HG02571 (cell line): ENCODE measurements around the gene PTPN1.
"Not testable (repeated sequence)": the region's sequence is repeated elsewhere in the genome, so short reads cannot be mapped to it uniquely, and the experiment has no call there.

Experiments
- ATAC-seq: cut with Tn5 transposase; IDR thresholded peaks from one replicate; pipeline ENCODE4 v1.9.1; 2021; ENCODE audit warnings: mild to moderate bottlenecking, moderate library complexity; ENCODE audit not compliant: unreplicated experiment

The PTPN1 gene

DNA sequence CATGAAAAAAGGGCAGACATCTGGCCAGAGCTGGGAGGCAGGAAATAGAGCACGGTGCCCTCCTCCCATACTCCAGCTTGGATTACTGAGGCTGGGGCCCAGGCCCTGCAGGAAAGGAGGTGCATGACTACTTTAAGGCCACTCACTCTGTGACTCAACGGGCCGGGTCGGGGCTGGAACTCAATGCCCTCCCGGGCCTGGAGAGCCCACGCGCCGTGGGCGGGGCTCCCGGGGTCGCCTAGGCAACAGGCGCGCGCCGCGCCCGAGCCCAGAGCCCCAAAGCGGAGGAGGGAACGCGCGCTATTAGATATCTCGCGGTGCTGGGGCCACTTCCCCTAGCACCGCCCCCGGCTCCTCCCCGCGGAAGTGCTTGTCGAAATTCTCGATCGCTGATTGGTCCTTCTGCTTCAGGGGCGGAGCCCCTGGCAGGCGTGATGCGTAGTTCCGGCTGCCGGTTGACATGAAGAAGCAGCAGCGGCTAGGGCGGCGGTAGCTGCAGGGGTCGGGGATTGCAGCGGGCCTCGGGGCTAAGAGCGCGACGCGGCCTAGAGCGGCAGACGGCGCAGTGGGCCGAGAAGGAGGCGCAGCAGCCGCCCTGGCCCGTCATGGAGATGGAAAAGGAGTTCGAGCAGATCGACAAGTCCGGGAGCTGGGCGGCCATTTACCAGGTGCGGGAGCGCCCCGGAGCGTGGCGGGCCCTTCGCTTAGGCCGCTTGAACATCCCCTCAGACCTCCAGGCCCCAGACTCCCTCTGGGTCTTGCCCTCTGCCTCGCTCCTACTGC is at the start of gene PTPN1:
TSS of gene PTPN1 (plus strand) at position 461 of the 783 bp plus-strand sequence. CDS start at position 606, 145 bp downstream.
- peak; percentile 84 for ATAC-seq

DNA sequence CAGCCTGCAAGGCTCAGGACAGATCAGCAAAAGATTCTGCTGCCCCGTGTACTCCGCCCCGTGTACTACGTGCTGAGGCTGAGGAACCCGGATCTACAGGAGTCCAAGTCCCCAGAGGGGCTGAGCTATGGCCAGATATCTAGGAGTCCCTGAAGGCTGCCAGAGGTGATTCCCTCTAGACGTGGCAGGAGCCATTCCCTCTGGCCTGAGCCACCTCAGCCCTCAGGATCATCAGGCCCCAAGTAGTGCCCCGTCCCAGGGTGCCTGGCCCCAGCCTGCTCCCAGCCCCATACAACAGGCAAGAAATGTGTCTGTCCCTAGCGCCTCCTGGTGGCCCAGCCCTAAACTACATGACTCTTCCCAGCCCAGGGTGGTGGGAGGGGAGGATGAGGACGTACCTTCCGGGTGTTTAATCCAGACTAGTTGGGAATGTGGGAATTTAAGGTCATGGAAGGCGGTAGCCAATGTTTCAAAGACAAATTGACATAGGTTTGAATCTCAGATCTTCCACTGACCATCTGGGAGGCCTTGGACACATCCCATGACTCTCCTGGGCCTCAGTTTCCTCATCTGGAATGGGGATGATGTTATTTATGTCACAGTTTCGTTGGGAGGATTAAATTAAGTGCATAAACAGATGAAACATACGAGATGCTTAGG is 49.4 kb upstream of the PTPN1 start:
- peak; percentile 62 for ATAC-seq

DNA sequence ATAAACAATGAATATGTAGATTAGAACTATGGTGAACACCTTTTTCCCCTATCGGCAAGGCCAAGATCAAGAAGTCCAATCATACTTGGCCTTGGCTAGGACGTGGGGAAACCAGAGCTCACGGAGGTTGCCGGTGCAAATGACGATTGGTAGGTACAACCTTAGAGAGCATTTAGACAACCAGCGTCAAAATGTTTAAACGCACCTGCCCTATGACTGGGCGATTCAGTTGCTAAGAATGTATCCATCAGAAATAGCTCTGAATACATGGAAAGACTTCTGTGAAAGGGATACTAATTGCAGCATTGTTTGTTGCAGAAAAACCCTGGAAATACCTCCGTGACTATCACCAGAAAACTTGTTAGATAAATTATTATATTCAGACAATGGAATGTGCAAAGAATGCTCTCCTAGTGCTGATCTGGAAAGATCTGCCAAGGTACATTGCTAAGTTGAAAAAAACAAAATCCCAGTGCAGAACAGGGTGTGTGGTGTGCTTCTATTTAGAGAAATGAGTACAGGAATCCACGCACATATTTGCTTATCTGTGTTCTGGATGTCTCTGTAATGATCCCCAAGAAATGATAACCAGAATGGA is 48.0 kb upstream of the PTPN1 start:
- no peak for ATAC-seq

DNA sequence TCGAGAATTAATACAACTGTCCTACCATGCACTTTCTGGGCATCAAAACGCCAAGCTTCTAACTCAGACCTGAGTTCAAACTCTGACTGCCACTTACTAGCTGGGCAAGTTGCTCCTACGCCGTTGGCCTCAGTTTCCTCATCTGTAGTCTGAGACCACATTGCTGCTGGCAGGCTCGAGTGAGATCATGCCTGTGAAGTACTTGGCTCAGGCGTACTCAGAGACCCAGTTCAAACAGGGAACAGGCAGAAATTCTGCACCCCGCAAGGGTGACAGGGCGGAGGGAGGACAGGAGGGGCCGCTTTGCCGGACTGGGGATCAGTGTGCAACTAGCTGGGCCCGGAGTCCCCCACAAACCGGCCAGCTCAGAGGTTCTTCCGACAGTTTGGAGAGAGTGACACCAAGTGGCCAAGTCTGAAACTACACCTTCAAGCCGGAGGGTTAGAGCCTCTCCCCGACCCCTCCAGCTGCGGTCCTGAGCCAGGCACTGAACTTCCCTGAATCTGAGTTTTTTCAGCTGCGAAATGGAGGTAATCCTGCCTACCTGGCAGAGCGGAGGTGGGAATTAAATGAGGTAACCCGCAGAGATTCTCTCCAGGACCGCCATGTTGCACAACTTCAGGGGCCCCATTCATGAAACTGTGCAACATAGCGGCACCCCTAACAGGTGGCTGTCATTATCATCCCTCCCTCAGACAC is 46.0 kb upstream of the PTPN1 start:
- no peak for ATAC-seq

DNA sequence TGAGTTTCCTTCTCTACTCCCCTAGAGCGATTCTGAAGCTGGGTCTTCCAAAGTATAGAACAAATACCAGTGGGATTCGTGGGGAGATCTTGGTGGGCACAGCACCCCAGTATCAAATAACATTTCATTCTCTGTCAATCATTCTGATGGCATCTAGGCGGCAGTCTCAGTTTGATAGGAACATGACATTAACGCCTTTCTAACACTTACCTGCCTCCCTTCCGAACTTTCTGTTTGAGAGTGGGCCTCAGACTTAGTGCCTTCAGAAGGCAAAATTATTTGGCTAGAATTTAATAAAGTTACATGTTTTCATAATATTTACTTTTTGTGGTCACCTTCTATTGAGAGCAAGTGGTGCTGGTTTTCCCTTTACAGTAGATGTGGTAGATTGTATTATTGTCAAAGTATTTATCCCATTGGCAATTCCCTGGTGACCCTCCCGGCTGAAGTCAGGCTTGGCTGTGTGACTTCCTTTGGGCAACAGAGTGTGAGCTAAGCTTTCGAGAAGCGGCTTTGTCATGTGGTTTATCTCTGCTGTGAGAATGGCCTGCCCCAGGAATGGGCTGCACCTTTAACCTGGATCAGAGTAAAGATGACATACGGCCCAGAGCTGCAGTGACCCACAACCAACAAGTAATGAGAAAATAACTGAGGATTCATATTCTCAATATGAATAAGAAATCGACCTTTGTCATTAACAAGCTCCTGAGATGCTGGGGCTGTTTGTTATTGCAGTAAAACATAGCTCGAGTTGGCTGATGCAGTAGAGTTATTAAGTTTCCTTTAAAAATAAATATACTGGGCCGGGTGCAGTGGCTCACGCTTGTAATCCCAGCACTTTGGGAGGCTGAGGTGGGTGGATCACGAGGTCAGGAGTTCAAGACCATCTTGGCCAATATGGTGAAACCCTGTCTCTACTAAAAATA is 45.2 kb upstream of the PTPN1 start:
- ATAC-seq, result no peak

DNA sequence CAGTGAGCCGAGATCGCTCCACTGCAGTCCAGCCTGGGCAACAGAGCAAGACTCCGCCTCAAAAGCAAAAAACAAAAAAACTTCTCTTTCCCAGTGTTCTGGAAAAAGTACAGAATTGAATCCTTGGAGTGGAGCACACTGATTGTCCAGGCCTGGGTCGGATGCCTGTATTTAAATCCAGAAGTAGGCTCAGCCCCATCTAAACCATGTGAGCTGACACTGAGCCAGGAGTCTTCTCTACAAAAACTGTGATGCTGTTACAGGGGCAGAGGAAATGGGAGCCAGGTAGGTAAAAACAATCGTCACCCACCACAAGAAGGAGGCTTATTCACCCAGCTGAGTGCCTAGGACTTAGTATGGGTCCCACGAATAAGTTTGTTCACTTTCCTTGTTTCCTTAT is 43.0 kb upstream of the PTPN1 start:
- no peak for ATAC-seq

DNA sequence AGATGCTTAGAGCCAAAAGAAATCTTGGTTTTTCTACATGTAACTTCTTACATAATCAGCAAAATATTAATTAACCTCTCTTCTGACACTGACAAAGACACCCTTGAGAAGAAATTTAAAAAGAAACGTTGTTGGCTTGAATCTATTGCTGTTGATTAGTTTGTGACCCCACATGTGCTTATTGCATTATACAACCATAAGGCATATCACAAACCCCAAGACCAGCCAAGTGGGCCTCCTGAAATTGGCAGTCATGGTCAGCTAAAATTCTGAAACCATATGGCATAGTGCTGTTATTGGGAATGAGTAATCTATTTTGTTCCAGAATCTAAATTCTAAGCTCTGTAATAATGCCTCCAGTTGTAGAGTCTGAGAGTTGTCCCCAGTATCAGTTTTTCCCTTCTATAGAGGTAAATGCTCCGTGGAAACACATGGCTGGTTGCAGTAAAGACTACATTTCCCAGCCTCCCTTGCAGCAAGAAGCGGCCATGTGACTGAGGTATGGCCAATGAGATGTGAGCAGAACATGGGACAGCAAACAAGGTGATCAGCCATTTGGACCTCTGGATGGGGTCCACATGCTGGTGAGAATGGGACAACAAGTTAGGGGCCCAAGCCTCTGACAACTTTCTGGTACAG is 42.3 kb upstream of the PTPN1 start:
- no peak for ATAC-seq

DNA sequence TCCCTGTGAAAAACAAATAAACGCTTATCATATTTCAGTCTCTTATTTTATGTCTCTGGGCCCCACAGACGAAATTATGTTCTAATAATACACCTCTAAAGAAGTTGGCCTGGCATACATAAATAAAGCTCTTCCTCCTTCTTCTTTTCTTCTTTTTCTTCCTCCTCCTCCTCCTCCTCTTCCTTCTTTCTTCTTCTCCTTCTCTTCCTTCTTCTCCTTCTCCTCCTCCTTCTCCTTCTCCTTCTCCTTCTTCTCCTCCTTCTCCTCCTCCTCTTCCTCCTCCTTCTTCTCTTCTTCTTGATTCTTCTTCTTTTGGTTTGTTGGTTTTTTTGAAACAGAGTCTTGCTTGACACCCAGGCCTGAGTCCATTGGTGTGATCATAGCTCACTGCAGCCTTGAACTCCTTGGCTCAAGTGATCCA is 41.8 kb upstream of the PTPN1 start:
- ATAC-seq, result no peak

DNA sequence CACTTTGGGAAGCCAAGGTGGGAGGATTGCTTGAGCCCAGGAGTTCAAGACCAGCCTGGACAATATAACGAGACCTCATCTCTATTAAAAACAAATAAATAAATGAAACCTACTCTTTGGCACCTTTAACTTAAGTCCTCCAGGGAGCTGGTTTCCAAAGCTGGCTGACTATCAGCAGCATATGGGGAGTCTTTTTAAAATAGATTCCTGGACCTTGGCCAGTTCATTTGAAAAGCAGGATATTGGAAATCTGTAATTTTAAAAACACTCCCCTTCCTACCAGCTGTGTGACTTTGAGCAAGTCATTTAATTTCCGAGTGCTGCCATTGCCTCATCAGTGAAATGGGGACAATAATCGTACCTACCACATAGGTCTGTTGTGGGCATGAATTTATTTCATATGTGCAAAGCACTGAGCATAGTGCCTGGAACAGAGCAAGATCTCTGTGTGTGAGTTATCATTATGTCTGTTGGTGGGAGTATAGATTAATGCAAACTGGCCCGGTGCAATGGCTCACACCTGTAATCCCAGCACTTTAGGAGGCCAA is 40.9 kb upstream of the PTPN1 start:
- ATAC-seq, result no peak

DNA sequence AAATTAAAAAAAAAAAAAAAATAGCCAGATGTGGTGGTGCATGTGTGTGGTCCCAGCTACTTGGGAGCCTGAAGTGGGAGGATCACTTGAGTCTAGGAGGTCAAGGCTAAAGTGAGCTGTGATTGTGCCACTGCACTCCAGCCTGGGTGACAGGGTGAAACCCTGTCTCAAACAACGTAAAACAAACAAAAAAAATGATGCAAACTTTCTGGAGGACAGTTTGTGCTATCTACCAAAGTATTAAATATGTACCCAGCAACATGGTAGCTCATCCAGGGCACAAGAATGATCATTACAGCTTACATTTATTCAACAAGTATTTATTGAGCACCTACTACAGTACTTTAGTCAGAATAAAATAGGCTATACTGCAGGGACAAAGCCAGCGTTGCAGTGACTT is 40.4 kb upstream of the PTPN1 start:
- no peak for ATAC-seq

DNA sequence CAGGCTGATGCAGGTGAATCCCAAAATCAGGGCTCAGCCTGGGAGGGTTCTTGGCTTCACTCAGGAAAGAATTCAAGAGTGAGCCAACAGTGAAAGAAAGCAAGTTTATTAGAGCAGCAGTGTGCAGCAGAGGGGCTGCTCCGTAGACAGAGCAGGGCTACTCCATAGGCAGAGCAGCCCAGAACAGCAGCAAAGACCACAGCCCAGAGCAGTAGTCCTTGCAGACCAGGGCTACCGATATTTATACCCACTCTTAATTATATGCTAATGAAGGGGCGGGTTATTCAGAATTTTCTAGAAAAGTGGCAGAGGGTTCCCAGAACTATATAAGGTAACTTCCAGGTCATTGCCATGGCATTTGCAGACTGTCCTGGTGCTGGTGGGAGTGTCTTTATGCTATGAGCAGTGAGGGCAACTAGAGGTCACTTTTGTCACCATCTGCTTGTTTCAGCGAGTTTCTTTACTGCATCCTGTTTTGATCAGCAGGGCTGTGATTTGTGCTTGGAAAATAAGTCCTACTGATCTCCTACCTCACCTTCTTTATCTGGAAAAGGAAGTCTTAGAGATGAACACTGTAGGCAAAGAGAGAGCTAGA is 39.8 kb upstream of the PTPN1 start:
- no peak for ATAC-seq

DNA sequence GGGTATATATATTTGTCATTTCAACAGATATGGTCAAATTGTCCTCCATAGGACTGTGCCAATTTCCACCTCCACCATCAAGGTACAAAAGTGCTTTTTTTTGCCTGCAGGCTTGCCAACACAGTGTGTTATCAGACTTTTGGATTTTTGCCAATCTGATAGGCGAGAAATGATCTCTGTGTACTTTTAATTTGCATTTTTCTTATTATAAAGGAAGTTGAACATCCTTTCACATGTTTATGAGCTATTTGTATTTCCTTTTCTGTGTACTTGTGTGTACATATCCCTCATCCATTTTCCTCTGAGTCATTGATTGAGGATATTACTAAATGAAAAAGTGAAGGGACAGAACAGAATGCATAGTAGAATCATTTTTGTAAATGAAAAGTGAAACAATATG is 39.0 kb upstream of the PTPN1 start:
- ATAC-seq, result no peak

DNA sequence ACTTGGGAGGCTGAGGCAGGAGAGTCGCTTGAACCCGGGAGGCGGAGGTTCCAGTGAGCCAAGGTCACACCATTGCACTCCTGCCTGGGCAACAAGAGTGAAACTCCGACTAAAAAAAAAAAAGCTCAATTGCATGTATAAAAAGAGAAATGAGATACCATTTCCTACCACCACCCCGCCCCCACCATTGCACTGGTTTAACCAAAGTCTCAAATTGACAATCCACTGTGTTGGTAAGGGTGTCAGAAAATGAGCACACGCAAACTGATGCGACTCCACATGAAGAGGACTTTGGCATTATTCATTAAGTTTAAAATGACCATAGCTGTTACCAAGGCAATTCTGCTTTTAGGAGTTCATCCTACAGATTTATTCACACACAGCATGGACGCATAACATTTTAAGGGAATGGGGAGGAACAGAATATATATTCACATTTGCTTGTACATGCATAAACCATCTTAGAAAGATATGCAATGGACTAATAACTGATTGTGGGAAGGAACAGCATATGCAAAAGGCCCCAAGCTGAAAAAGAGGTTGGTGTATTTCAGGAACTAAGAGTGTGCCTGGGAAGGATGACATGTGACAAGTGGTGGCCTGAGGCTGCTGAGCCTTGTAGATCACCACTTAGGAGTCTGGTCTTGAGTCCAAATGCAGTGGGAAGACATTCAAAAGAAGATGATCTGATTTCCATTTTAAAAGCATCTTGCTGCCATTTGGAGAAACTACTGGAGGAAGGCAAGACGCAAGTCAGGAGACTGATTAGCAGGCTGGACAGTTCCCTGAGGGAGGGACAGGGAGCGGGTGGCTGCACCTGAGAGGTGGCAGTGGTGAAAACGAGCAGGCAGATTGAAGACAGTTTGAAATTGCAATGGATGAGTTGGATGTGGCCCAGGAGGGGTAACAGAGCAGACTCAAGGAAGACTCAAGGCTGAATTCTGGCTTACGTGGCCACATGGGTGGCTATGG is 37.2 kb upstream of the PTPN1 start:
- ATAC-seq, result no peak

DNA sequence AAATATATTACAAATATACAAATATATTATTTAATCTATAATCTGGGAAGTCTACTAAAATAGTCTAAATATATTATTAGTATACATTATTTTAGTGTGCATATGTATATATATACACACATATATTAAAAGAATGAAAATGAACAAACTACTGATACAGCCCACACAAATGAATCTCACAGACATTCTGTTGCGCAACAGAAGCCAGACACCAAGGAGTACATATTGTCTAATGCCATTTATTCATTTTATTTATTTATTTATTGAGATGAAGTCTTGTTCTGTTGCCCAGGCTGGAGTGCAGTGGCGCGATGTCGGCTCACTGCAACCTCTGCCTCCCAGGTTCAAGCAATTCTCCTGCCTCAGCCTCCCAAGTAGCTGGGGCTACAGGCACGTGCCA is 35.8 kb upstream of the PTPN1 start:
- ATAC-seq, result not testable (repeated sequence)

DNA sequence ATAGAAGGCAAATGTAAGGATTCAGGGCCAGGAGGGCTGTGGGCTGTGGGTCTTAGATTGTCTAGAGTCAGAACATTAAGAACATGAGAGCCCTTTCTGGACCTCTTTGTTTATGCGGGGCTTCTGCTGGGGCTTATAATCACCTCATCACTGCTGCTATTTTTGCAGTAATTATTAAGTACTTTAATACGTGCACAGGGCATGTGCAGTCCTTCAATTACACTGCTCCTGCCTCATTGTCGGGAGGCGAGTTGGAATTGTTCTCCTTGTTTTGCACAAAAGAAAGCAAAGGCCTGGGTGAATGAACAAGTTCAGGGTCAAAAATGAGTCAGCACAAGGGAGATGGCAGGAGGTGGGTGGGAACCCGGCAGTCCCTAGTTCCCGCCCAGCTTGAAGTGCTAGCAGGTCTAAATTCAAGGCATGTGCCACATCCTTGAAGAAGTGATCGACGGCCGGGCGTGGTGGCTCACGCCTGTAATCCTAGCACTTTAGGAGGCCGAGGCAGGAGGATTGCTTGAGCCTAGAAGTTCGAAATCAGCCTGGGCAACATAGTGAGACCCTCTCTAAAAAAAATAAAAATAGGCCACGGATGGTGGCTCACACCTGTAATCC is 34.4 kb upstream of the PTPN1 start:
- ATAC-seq, result no peak

DNA sequence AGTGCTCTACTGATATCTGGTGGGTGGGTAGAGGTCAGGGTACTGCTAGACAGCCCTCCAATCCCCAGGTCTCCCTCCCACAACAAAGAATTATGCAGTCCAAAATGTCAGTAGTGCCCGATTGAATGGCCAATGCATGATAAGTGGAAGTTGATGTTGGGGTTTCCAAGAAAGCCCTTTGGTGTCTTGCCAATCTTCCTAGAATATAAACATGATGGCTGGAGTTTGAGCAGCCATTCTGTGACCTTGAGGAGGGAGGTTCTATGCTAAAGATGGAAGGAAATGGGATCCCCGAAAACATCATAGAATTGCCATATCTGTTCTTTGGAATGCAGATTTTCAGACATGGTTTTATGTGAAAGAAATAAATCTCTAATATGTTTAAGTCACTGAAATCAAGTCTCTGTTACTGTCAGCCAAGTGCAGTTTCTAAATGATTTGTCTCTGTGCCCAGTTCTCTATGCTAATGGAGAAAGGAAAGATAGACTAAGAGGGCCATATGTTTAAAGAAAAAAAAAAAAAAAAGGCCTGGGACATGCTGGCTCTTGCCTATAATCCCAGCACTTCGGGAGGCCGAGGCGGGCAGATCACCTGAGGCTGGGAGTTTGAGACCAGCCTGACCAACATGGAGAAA is 32.8 kb upstream of the PTPN1 start:
- no peak for ATAC-seq
